GM19035 (cell line): ENCODE data around the gene ATP11A.
"Not testable (repeated sequence)": the region's sequence is repeated elsewhere in the genome, so short reads cannot be mapped to it uniquely, and the experiment has no call there.

Source experiments
- ATAC-seq: cut with Tn5 transposase; IDR thresholded peaks from one replicate; pipeline ENCODE4 v1.9.1; 2021; ENCODE audit not compliant: unreplicated experiment

ATP11A gene

DNA sequence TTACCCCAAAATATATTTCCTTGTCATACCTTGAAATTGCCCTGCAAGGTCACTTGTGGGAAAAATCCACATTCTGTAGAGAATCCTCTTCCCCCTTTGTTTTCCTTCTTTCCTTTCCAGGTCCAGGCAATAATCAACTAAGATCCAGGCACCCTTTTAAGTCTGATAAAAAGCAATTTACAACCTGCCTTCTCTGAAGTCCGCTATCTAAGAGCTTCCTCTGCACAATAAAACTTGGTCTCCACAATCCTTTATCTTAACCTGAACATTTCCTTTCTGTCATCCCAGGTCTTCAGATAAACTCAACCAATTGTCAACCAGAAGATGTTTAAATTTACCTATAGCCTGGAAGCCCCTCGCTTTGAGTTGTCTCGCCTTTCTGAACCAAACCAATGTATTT is 19.5 kb downstream of the ATP11A start:
- not testable (repeated sequence) for ATAC-seq

DNA sequence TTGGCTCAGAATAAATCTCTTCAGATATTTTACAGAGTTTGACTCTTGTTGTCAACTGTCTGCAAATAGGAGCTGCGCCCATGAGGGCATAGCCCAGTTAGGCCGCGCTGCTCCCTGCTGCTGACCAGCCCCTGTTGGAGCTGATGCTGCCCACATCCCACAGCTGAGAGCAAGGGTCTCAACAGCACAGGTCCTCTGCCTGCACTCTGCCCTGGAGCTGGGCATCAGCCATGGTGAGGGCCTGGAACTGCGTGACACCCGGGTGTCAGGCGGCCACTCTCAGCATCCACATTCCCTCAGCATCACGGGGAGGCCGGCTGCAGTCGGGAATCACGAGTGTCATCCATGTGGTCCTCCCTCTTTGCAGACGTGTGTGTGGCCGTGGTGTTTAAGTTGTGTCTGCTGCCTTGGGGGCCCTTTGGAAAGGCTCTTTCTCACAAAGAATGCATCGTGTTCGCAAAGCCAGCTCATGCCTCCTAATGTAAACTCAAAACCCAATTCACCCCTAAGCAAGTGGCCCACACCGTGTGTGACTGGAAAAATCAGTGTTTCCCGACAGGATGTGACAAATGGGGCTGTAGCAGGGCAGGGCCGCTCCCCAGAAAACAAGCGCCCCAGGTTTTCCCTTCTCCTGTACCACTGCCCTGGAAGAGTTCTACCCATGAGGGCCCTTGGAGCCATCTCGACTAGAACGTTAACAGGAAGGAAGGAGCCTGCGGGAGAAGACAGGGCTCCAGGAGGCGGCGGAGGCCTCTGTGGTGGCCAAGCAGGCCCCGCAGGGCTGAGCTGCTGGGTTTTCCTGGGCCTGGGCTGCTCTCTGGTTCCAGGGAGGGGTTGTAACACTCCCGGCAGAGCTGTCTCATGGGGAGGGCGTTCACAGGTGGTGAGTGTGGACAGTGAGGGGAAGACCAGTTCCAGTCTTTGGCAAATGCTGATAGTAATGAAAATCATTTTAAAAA is 20.3 kb downstream of the ATP11A start:
- ATAC-seq, result no peak

DNA sequence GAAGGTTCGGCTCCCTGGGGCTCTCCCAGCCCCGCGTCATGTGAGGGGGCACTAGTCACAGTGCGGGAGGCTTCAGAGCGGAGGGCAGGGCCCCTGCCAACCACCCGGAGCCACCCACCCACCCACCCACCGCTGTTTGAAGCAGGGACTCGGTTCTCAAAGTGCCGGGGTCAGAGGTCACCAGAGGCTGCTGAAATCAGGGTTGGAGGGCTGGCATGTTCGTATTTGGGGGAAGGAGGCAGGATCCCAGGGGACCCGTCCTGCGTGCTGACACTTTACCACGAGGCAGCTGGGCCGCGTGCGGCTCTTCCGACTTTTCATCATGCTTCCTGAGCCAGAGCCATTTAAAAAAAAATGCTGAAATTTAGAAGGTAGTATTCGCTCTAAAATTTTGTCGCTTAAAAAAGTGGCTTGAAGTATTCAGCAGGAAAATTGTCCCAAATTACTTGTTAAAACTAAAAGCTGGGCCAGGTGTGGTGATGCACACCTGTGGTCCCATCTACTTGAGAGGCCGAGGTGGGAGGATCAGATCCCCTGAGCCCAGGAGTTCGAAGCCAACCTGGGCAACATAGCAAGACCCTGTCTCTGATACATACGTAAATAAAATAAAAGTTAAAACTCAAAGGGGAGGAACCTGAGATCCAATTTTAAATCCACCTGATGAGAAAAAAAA is 21.2 kb downstream of the ATP11A start:
- no peak for ATAC-seq

DNA sequence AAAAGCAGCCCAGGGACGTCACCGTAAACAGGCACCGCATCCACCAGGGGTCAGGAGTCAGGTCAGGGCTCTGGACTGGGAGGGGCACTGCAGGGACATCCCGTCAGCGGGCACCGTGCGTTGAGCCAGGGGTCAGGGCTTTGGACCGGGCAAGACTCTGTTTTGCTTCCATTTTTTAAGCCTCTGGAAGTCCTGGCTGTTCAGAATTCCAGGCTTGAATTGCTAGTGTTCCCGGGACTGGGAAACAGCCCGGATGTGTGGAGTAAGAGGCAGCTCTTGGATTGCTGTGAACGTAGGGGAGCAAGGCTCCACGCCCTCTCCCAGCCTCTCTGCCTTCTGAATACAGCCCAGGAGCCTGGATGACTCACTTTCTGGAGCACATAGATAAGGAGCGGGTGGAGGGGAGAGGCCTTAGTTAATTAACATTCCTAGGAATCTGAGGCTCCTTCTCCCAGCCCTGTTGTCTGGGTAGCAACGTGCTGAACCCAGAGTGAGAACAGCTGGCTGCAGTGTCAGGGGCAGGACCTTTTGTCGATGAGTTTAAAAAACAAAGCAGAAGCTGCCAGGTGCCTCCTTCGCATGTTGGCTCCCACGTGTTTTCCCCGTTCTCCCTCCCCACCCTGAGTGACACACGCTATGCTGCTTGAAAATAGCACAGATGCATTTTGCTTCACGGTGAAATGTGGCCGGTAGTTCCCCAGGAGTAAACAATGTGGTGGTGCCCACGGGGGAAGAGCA is 21.9 kb downstream of the ATP11A start:
- peak; percentile 56 for ATAC-seq

DNA sequence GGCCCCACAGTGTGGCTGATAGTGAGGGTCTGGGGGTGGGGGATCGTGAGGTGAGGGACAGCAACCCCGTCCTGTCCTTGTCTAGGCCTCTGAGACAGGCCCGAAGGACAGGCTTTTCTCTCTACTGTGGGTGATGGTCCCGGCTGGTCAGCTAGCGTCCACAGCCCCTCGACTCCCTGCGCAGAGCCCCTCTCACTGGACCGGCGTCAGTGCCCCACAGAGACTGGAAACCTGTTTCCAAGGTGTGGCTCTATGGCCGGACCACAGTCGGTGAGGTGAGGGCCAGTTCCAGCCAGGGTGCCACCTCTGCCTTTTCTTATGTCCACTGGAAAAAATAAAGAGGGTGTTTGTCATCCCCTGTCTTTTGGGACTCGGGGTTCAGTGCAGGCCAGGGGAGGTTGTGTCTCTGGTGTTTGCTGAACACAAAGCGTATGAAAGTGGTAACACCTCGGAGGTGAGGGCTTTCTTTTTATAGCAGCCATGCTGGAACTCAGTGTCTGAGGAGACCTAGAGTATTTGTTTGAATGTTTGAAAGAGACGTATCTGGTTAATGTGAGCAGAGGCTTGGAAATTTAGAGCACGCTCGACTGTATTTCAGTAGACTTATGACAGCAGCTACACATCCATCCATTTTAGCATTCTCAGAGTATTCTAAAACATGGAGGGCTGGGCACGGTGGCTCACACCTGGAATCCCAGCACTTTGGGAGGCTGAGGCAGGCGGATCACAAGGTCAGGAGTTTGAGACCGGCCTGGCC is 22.8 kb downstream of the ATP11A start:
- no peak for ATAC-seq

DNA sequence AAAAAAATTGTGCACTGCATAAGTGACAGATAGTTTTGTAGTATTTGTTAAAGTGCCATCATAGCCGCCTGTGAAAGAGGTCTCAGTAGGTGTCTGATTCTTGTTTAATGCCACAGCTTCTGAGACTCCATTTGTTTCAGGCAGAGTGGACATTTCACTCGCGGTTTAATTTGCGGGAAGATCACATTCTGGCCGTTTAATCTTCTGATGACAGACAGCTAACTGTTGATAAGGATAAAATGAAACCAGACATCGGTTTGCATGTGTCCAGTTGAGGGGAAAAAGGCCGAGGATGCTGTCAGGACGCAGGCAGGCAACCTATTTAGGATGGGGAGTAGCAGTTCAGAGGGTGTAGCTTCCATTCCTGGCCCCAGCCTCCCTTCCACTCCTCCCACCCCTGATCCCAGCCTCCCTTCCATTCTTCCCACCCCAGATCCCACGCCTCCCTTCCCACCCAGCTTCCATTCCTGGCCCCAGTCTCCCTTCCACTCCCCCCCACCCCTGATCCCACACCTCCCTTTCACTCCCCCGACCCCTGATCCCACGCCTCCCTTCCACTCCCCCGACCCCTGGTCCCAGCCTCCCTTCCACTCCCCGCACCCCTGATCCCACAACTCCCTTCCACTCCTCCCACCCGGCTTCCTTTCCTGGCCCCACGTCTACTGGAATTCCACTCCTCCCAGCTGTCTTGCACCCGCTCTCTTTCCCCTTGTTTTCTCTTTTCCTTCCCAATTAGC is 23.8 kb downstream of the ATP11A start:
- ATAC-seq, result no peak

DNA sequence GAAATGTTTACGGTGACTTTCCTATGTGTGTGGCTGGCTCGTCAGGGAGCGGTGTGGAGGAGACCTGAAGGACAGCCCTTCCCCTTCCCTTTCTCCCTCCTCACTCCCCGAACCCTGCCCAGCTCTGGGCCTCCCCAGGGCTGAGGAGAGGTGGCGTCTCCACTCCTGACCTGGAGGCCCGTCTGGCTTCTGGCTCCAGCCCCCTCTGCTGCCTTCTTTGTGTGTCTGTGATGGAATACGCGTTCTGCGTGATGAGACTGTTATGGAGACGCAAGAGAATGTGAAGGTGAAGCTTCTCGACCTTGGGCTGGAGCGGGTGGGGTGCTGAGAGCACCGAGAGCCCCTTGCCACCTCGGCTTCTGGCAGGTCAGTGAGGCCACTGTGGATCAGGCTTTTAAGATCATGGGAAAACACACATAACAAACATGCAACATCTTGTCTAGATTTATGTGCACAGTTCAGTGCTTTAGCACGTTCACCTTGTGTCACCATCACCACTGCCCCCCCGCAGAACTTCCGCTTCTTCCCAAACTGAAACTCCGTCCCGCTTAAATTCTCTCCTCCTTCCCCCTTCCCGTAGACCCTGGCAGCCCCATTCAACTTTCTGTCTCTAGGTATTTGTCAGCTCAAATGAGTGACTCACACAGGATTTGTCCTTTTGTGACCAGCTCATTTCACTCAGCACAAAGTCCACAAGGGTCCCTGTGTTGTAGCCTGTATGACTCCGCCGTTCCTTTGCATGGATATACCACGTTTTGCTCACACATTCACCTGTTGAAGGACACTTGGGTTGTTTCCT is 24.7 kb downstream of the ATP11A start:
- no peak for ATAC-seq

DNA sequence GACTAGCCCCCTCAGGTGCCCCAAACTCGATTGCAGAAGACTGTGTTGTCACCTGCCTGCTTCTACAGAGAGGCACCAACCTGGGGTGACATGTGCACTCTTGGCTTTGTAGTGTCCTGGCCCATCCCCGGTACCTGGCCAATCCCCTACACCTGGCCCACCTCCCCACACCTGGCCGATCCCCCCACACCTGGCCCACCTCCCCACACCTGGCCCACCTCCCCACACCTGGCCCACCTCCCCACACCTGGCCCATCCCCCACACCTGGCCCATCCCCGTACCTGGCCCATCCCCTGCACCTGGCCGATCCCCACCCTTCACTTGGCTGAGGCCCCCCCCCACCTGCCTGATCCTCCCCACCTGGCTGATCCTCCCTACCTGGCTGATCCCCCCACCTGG is 25.4 kb downstream of the ATP11A start:
- ATAC-seq, result no peak

DNA sequence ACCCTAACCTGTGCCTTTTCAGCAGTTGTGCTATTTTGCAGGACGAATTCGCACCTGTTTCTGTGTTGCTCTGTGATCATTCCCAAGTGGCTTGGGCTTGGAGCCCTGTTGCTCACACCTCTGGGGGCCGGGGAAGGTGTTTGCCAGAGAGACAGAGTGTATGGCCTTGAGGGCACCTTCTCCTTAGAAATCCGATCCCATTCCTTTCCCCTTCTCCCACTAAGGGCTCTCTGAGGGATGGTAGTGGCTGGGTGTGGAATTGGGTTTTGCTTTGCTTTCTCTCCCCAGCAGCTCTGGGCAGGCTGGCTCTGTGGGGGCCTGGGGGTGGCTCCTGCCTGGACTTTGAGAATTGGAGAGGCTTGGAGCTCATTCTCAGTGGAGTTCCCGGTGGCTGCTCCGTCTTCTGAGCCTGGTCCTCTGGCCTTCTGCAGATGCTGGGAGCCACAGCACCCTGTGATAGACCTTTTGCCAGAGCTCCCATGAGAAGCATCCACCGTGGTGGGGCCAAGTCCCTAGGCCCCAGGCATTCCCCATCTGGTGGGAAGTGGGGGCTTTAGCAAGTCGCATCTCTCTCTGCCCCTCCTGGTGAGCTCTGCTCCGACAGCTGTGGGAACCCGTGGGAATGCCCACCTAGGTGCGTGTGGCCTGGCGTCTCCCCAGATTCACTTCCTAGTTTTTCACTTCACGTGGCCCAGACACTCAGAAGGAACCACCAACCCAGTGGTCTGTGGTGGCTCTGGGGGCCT is 26.1 kb downstream of the ATP11A start:
- ATAC-seq, result no peak

DNA sequence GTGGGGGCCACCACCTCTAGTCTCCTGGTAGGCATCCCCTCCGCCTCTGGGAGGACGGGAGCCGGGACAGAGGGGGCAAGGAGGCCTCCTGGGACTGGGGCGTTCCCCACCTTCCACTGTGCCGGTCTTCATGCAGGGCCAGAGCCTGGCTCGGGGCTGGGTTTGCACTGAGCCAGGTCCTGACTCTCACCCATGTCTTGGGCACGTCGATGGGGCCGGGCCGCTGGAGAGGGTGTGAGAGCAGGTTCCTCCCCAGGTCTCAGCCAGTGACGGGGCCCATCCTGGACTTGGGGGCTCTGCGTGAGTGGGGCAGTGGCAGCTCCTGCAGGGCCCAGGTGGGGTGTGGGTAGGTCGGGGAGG is 26.6 kb downstream of the ATP11A start:
- no peak for ATAC-seq

DNA sequence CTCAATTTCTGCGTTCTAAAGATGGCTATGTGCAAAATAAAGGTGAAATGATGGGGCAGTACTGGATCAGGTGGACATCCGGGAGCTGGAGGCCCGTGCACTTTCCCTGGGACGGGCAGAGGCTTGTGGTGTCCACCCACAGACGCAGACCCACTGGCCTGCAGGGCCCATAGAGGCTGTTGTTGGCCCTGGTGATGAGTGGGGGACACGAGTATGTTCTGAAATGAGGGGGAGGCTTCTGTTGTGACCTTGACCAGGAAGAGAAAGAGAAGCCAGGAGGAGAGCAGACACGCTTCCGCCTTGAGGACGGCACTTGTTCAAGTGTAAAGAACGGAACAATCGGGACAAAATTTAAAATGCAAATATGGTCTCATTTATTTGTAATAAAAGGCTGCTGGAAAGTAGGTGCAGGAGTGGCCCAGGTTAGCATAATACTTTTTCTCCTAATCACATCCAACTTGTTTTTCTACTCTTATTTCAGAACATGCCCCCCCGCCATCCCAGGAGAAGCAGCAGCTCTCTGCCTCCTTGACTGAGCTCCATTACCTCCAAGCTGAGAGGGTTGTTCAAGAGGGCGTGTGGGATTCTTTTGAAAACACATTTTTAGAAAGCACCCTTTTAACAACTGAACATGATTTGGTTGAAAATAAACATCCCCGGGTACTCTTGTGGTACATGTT is 27.1 kb downstream of the ATP11A start:
- ATAC-seq, result no peak

DNA sequence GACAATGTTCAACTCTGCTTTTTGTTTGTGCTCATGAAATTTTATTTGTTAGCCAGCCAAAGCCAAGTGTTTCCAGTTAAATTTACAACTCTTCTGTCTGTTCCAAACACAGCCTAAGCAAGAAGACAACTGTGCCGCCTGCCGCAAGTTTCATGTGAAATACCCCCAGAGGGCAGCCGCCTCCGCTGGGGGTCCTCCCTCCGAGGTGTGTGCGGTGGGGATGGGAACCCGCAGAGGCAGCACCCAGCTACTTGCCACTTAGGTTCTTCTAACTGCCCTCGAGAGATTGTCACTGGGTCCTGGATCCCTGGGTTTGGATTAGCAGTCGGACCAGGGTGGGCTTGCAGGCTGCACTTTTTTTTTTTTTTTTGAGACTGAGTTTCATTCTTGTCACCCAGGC is 28.5 kb downstream of the ATP11A start:
- ATAC-seq, result no peak

DNA sequence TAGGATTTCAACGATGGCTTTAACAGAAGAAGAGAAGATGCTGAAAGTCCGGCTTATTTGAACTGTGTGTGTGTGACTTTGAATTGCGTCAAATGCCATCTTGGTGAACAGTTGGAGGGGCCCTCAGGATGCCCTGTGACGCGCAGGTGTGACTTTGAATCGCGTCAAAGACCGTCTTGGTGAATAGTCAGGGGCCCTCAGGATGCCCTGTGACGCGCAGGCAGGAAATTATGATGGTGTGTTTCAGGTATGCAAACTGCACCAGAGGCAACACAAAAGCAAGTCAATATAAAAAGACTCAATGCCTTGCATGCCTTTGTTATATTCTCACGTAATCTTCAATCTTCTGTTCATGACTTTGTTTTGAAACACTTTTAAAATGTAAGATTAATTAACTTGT is 29.2 kb downstream of the ATP11A start:
- ATAC-seq, result no peak

DNA sequence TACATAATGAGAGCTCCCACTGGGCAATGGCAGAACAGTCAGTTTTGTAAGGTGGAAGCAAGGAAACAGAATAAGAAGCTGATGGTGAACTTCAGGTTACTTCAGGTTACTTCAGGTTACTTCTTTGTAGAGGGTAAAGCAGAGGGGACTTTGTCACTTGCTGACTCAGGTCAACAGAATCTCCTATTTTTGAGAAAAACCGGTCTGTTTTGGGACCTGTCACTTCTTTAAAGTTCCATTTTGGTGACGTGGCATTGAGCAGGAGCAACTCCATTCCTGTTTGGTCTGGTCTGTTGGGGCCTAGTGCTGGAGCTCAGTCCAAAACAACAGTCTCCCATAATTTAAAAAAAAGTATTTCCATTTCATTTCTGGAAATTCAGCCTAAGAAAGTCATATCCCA is 29.7 kb downstream of the ATP11A start:
- ATAC-seq, result no peak

DNA sequence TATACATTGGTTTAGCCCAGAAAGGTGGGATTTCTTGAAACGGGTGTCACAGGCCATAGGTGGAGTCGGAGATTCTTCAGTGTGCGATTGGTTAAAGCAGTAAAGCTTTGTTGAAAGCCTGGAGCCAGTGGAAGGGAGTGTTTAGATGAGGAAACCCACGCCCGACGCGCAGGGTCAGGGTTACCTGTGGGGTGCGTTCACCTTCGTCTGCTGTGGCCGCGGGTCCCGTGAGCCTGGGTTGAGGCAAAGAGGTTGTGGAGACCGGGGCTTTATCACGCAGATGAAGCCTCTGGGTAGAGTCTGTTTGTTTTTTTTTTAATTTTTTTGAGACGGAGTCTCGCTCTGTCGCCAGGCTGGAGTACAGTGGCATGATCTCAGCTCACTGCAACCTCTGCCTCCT is 30.4 kb downstream of the ATP11A start:
- ATAC-seq, result no peak

DNA sequence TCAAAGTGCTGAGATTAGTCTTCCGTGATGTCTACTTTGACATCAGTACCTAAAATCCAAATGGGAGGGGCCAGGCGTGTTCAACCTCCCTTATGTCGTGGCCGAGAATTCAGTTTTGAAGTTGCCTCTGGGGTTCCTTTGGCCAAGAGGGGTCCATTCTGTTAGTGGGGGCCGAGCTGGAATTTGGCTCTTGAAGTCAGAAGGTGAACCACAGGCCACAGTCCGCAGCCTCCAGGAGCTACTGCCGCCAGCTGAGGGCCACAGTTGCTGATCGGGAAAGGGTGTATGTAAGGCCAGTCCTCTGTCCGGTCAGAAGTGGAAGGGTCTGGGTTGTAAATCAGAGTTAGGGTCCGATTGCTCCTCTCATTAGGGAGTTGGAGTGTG is 31.0 kb downstream of the ATP11A start:
- ATAC-seq, result no peak

DNA sequence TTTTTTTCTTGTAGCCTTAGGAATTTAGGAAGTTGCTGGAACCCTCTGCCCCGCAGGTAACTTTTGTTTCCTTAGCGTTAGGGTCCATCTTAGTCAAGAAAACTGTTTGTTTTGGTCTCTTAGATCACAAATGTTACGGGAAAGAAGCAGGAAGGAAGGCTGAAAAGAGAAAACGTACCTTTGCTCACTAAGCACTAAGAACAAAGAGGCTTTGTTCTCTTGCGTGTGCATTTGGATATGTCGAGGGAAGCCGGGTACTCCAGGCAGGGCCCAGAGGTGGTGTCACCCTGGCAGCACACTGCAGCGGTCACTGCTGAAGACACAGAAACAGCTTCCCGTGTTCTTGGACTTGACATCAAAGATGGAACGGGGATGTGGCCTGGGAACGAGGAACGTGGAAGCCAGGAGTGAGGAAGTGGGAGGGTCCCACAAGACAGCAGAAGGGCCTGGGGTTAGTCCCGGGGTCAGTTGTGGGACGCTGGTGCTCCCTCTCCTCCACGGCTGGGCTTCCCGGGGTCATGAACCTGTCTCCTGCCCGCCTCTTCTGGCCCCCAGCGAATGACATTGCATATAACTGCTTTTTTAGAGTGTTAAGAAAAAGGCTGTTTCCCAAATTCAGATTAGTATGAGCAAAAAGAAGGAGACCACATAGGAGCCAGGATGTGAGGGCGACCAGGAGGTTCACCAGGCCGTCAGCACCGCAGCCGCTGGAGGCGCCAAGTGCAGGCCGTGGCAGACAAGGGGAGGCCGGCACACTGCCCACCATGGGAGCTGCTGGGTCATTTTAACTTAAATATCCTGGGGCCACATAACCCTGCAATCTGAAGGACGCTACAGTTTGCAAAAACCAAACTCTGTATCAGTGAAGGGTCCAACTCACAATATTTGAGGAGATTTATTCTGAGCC is 31.6 kb downstream of the ATP11A start:
- ATAC-seq, result no peak
